Measurements from ENCODE around the gene ZNF217. TPM values are rescaled to one million over a fixed set of nuclear protein-coding genes. Genes with fewer than 3 reads are reported as not detected.

The ZNF217 gene
- total RNA-seq, 1 experiment from 2014 or later, result 33.8 TPM

DNA sequence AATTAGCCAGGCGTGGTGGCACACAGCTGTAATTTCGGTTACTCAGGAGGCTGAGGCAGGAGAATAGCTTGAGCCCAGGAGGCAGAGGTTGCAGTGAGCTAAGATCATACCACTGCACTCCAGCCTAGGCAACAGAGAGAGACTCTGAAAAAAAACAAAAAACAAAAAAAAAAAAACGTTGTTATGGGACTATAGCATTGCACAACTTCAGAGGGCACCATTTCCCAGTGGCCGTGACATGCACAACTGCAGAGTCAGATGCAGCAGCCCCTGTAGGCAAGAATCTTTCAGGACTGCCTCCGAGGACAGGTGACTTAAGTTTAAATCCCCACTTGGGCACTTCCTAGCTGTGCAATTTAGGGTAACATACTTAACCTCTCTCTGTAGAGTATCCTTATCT is 64.0 kb downstream of the ZNF217 start:
- TF ChIP-seq REST (IDR thresholded peaks at IDR 0.05; ENCODE audit: low read depth) (no peak), ELF1 (IDR thresholded peaks at IDR 0.05; ENCODE audit: borderline replicate concordance, low read depth) (no peak), CBX3 (IDR thresholded peaks at IDR 0.05; ENCODE audit: low read depth) (no peak), RAD21 (IDR thresholded peaks at IDR 0.05; ENCODE audit: low read depth) (no peak), ZNF274 (IDR thresholded peaks at IDR 0.05; ENCODE audit: low read depth, low read length) (no peak), EZH2phosphoT487 (IDR thresholded peaks at IDR 0.05; ENCODE audit: borderline replicate concordance) (no peak), POLR2A (IDR thresholded peaks at IDR 0.05; ENCODE audit: borderline replicate concordance, extremely low read depth, insufficient read depth, insufficient read length) (no peak)
- ATAC-seq, result no peak
- ChIA-PET CTCF (no interaction called here), POLR2A (no interaction called here), RAD21 (ENCODE audit: low non-redundant PET in 1 of 2, low total read pairs in 2 of 2, uncharacterized antibody in 2 of 2, unreplicated experiment in 2 of 2) (no interaction called here)
- H3K9ac ChIP-seq (ENCODE audit: low read length), result no peak overlapping the region
- H3K4me2 ChIP-seq (ENCODE audit: low read length), result no peak overlapping the region
- H3K9me3 ChIP-seq (ENCODE audit: control insufficient read depth in 1 of 2, insufficient read depth in 1 of 2, low read depth in 1 of 2, low read length in 2 of 2), result no peaks in the 10 kb centered on the region
- H3K36me3 ChIP-seq (ENCODE audit: control insufficient read depth in 1 of 2, insufficient read depth in 2 of 2, low read length in 2 of 2), result no peaks in the 10 kb centered on the region
- H3K4me1 ChIP-seq (ENCODE audit: control insufficient read depth in 1 of 2, insufficient read depth in 2 of 2, low read length in 2 of 2), result no peaks in the 10 kb centered on the region
- no peaks in the 10 kb centered on the region for H3K9me2 ChIP-seq (ENCODE audit: insufficient read depth)
- no peak overlapping the region for H3K4me3 ChIP-seq (replicated peaks in 1 of 2; ENCODE audit: low read depth in 1 of 2, low read length in 2 of 2)
- H3K79me2 ChIP-seq (ENCODE audit: insufficient read depth, low read length), result no peaks in the 10 kb centered on the region
- H4K20me1 ChIP-seq (ENCODE audit: insufficient read depth), result no peaks in the 10 kb centered on the region
- BruUV-seq (replicated peaks), result no TSS peak
- H2AFZ ChIP-seq (ENCODE audit: low read depth, low read length, poor library complexity, severe bottlenecking), result no peak overlapping the region
- H3K27ac ChIP-seq (ENCODE audit: low read depth, low read length), result no peak overlapping the region
- no peaks in the 10 kb centered on the region for H3K27me3 ChIP-seq (ENCODE audit: insufficient read depth, low read length)
- intact Hi-C loops (cut with micrococcal nuclease), result no loop called here
- no peak for DNase-seq (ENCODE audit: low read depth, low spot score)

GRCh38 chr20:53527196-53527595 is 66.4 kb downstream of the ZNF217 start:
- POLR2A ChIA-PET, result no interaction called here
- no peaks in the 10 kb centered on the region for H3K36me3 ChIP-seq (ENCODE audit: control insufficient read depth in 1 of 2, insufficient read depth in 2 of 2, low read length in 2 of 2)
- no peaks in the 10 kb centered on the region for H3K9me3 ChIP-seq (ENCODE audit: control insufficient read depth in 1 of 2, insufficient read depth in 1 of 2, low read depth in 1 of 2, low read length in 2 of 2)
- CTCF ChIA-PET, result no interaction called here
- H3K27ac ChIP-seq (ENCODE audit: low read depth, low read length), result no peak overlapping the region
- H3K4me1 ChIP-seq (ENCODE audit: control insufficient read depth in 1 of 2, insufficient read depth in 2 of 2, low read length in 2 of 2), result no peaks in the 10 kb centered on the region
- H3K27me3 ChIP-seq (ENCODE audit: insufficient read depth, low read length), result no peaks in the 10 kb centered on the region
- intact Hi-C loops (cut with micrococcal nuclease), result no loop called here
- H3K4me3 ChIP-seq (replicated peaks in 1 of 2; ENCODE audit: low read depth in 1 of 2, low read length in 2 of 2), result no peak overlapping the region
- no peak overlapping the region for H3K9ac ChIP-seq (ENCODE audit: low read length)
- no peak for DNase-seq (ENCODE audit: low read depth, low spot score)
- RAD21 ChIA-PET (ENCODE audit: low non-redundant PET in 1 of 2, low total read pairs in 2 of 2, uncharacterized antibody in 2 of 2, unreplicated experiment in 2 of 2), result no interaction called here
- no peak overlapping the region for H2AFZ ChIP-seq (ENCODE audit: low read depth, low read length, poor library complexity, severe bottlenecking)
- no TSS peak for BruUV-seq (replicated peaks)
- H4K20me1 ChIP-seq (ENCODE audit: insufficient read depth), result no peaks in the 10 kb centered on the region
- H3K4me2 ChIP-seq (ENCODE audit: low read length), result no peak overlapping the region
- H3K79me2 ChIP-seq (ENCODE audit: insufficient read depth, low read length), result no peaks in the 10 kb centered on the region
- ATAC-seq, result no peak
- H3K9me2 ChIP-seq (ENCODE audit: insufficient read depth), result no peaks in the 10 kb centered on the region
- TF ChIP-seq REST (IDR thresholded peaks at IDR 0.05; ENCODE audit: low read depth), result no peak
- TF ChIP-seq YY1 (IDR thresholded peaks at IDR 0.05; ENCODE audit: extremely low read depth, insufficient replicate concordance, low read depth, low read length), result no peak
- no peak for TF ChIP-seq CEBPB (IDR thresholded peaks at IDR 0.05; ENCODE audit: low read depth)
- TF ChIP-seq, protein P1, sequence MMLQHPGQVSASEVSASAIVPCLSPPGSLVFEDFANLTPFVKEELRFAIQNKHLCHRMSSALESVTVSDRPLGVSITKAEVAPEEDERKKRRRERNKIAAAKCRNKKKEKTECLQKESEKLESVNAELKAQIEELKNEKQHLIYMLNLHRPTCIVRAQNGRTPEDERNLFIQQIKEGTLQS (IDR thresholded peaks at IDR 0.05), result no peak
- TF ChIP-seq FOSL1 (IDR thresholded peaks at IDR 0.05; ENCODE audit: low read depth), result no peak
